Astrocyte (in vitro differentiated cells and primary cell): ENCODE data around the gene SUSD4.

Experiments used
- EZH2 ChIP-seq: IDR thresholded peaks from 2 replicates; pipeline ENCODE4 v1.6.1; 2012; ENCODE audit warnings: mild to moderate bottlenecking, low read length, inconsistent platforms; ENCODE audit not compliant: insufficient read depth
- TF ChIP-seq, protein P1 (sequence below): IDR thresholded peaks from 2 replicates; pipeline ENCODE4 v1.5.1; 2011; ENCODE audit warnings: low read depth, mild to moderate bottlenecking, inconsistent platforms, low read length, moderate library complexity; ENCODE audit not compliant: insufficient read depth

DNA sequence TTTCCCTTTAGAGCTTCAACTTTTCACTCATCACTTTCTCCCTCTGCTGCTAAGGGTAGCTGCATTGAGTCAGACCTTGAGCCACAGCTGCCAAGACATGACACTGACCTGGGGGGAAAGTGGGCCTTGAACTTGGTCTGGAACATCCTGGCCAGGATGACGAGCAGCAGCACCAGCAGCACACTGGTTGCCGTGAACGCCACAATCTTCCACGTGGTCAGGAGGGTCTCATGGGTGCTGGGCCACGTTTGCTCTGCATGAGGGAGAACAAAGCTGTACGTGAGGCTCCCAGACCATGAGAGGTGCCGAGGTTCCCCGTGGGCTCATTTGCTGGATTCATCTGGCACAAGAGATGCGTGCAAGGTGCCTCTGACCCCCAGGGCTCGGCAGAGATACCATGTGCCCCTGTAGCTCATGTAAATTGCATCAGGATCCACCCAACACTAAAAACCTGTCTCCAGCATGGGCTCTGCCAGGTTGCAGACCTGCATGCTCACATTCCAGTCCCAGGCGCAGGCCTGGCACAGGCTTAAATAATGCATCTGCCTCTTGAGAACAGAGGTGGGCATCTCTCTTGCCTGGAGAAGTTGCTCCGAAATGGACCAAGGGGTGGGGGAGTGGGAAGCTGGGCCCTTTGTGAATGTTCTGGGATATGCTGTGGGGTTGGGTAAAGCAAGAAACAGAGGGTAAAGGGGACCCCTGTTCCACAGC lies 136.3 kb downstream of the SUSD4 start:
- TF ChIP-seq, protein P1, sequence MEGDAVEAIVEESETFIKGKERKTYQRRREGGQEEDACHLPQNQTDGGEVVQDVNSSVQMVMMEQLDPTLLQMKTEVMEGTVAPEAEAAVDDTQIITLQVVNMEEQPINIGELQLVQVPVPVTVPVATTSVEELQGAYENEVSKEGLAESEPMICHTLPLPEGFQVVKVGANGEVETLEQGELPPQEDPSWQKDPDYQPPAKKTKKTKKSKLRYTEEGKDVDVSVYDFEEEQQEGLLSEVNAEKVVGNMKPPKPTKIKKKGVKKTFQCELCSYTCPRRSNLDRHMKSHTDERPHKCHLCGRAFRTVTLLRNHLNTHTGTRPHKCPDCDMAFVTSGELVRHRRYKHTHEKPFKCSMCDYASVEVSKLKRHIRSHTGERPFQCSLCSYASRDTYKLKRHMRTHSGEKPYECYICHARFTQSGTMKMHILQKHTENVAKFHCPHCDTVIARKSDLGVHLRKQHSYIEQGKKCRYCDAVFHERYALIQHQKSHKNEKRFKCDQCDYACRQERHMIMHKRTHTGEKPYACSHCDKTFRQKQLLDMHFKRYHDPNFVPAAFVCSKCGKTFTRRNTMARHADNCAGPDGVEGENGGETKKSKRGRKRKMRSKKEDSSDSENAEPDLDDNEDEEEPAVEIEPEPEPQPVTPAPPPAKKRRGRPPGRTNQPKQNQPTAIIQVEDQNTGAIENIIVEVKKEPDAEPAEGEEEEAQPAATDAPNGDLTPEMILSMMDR: no peak
- TF ChIP-seq EZH2: no peak
